NT2/D1 (cell line): ENCODE data around the gene TAS2R13.

Source experiments
- SUZ12 ChIP-seq: IDR thresholded peaks from 2 replicates; pipeline ENCODE4 v1.6.1; 2011; ENCODE audit not compliant: insufficient read length, insufficient read depth; ENCODE audit errors: extremely low read depth
- YY1 ChIP-seq: IDR thresholded peaks from 2 replicates; pipeline ENCODE4 v1.6.1; 2011; ENCODE audit not compliant: insufficient read length, insufficient read depth
- ZNF274 ChIP-seq: IDR thresholded peaks from 2 replicates; pipeline ENCODE4 v1.6.1; 2011; ENCODE audit warnings: mild to moderate bottlenecking, low read depth, low read length

DNA sequence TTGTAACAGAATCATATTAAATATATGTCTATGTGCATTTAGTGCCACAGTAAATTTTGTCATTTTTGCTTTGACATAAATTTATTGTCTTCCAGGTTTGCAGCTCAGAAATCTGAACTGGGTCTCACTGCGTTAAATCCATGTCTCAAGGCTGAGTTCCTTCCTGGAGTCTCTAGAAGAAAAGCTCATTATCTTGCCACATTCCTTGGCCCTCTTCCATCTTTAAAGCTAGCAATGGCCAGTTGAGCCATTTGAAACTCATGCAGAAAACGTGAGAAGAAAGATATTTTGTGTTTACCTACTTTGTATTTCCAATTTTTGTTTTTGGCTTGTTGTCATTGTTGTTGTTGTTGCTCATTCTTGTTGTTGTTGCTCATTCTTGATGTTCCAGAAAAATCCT is 36.0 kb downstream of the TAS2R13 start:
- TF ChIP-seq SUZ12 = no peak
- TF ChIP-seq ZNF274 = no peak
- no peak for TF ChIP-seq YY1
